Ishikawa (cell line): ENCODE measurements around the gene DCAF8.

Experiments
- CEBPB ChIP-seq: IDR thresholded peaks from 2 replicates; pipeline ENCODE4 v1.6.1; 2012
- CREB1 ChIP-seq: IDR thresholded peaks from 2 replicates; pipeline ENCODE4 v1.6.1; 2012; ENCODE audit warnings: low read depth
- EGR1 ChIP-seq: IDR thresholded peaks from 2 replicates; pipeline ENCODE4 v1.6.1; 2012
- EP300 ChIP-seq: IDR thresholded peaks from 2 replicates; pipeline ENCODE4 v1.6.1; 2012; ENCODE audit warnings: borderline replicate concordance
- FOXM1 ChIP-seq: IDR thresholded peaks from 2 replicates; pipeline ENCODE4 v1.6.1; 2012; ENCODE audit warnings: low read depth, borderline replicate concordance
- MAX ChIP-seq: IDR thresholded peaks from 2 replicates; pipeline ENCODE4 v1.6.1; 2012
- NFIC ChIP-seq: IDR thresholded peaks from 2 replicates; pipeline ENCODE4 v1.6.1; 2012
- RAD21 ChIP-seq: IDR thresholded peaks from 2 replicates; pipeline ENCODE4 v1.6.1; 2012; ENCODE audit warnings: low read depth
- REST ChIP-seq: IDR thresholded peaks from 2 replicates; pipeline ENCODE4 v1.6.1; 2012; ENCODE audit warnings: low read depth, mild to moderate bottlenecking
- TAF1 ChIP-seq: IDR thresholded peaks from 2 replicates; pipeline ENCODE4 v1.6.1; 2012; ENCODE audit warnings: low read depth, mild to moderate bottlenecking
- TCF12 ChIP-seq: IDR thresholded peaks from 2 replicates; pipeline ENCODE4 v1.6.1; 2012; ENCODE audit warnings: low read depth
- TEAD4 ChIP-seq: IDR thresholded peaks from 2 replicates; pipeline ENCODE4 v1.6.1; 2012
- USF1 ChIP-seq: IDR thresholded peaks from 2 replicates; pipeline ENCODE4 v1.6.1; 2012
- YY1 ChIP-seq: IDR thresholded peaks from 2 replicates; pipeline ENCODE4 v1.6.1; 2012; ENCODE audit warnings: low read depth
- ZBTB7A ChIP-seq: IDR thresholded peaks from 2 replicates; pipeline ENCODE4 v1.6.1; 2012; ENCODE audit warnings: low read depth

DCAF8 gene

GRCh38 chr1:160214481-160215140, 47.7 kb downstream of the DCAF8 start:
- no peak for TF ChIP-seq RAD21
- no peak for TF ChIP-seq TCF12
- TF ChIP-seq FOXM1: no peak
- no peak for TF ChIP-seq NFIC
- no peak for TF ChIP-seq YY1
- TF ChIP-seq CREB1: no peak
- TF ChIP-seq USF1: no peak
- no peak for TF ChIP-seq TAF1
- TF ChIP-seq EGR1: no peak
- no peak for TF ChIP-seq ZBTB7A
- no peak for TF ChIP-seq MAX
- TF ChIP-seq EP300: no peak
- no peak for TF ChIP-seq REST
- TF ChIP-seq TEAD4: no peak
- no peak for TF ChIP-seq CEBPB

- TF ChIP-seq MAX: no peak
- TF ChIP-seq NFIC: no peak
- TF ChIP-seq REST: no peak
- no peak for TF ChIP-seq EP300
- TF ChIP-seq TAF1: no peak
- no peak for TF ChIP-seq TCF12
- TF ChIP-seq CREB1: no peak
- TF ChIP-seq RAD21: no peak
- no peak for TF ChIP-seq EGR1
- TF ChIP-seq CEBPB: no peak
- no peak for TF ChIP-seq ZBTB7A
- no peak for TF ChIP-seq USF1
- TF ChIP-seq TEAD4: no peak
- no peak for TF ChIP-seq FOXM1
- TF ChIP-seq YY1: no peak
These were observed 51.1 kb downstream of the DCAF8 start for GRCh38 chr1:160211046-160211790.

- no peak for TF ChIP-seq USF1
- no peak for TF ChIP-seq TCF12
- TF ChIP-seq YY1: no peak
- TF ChIP-seq TEAD4: no peak
- no peak for TF ChIP-seq NFIC
- no peak for TF ChIP-seq CEBPB
- no peak for TF ChIP-seq ZBTB7A
- TF ChIP-seq MAX: no peak
- TF ChIP-seq EP300: no peak
- no peak for TF ChIP-seq REST
- no peak for TF ChIP-seq EGR1
- TF ChIP-seq CREB1: no peak
- TF ChIP-seq TAF1: no peak
- TF ChIP-seq FOXM1: no peak
- no peak for TF ChIP-seq RAD21
These were observed 51.8 kb downstream of the DCAF8 start for GRCh38 chr1:160210561-160210960.
